Tibial nerve (tissue), 4 donors: ENCODE measurements around the gene ARF3. TPM values are rescaled to one million over a fixed set of nuclear protein-coding genes. Genes with fewer than 3 reads are reported as not detected.

Experiments used
- DNase-seq, 2 donors: peaks; one replicate each; pipeline ENCODE4 v3.0.0-alpha.2; 2019; ENCODE audit warnings: low spot score in 2 of 2
- H3K27ac ChIP-seq, 4 donors: fragments of 200-600 bp; sonication (generic) in 3 of 4; one replicate each; pipeline ENCODE4 v1.5.1; 2017 to 2019; ENCODE audit warnings: mild to moderate bottlenecking in 1 of 4
- H3K27me3 ChIP-seq, 2 donors: fragments of 200-600 bp; sonication (generic) in 1 of 2; one replicate each; pipeline versions ENCODE4 v1.5.1 to v1.6.0; 2017 to 2019
- H3K36me3 ChIP-seq, 3 donors: fragments of 200-600 bp; sonication (generic); one replicate each; pipeline ENCODE4 v1.5.1; 2018 to 2019
- H3K4me1 ChIP-seq, 4 donors: fragments of 200-600 bp; sonication (generic) in 3 of 4; one replicate each; pipeline ENCODE4 v1.5.1; 2017 to 2019
- H3K4me3 ChIP-seq, 4 donors: fragments of 200-600 bp; sonication (generic) in 3 of 4; one replicate each; pipeline ENCODE4 v1.5.1; 2017 to 2019; ENCODE audit warnings: mild to moderate bottlenecking in 1 of 4, moderate library complexity in 1 of 4
- H3K9me3 ChIP-seq, 4 donors: fragments of 200-600 bp; sonication (generic) in 3 of 4; one replicate each; pipeline ENCODE4 v1.5.1; 2017 to 2019
- CTCF ChIP-seq, 5 experiments: fragments of 200-600 bp in 3 of 5; fragments of 450-650 bp in 2 of 5; sonication (generic) in 3 of 5; IDR thresholded peaks; one replicate each; pipeline ENCODE4 v1.5.1; 2016 to 2019; ENCODE audit warnings: antibody characterized with exemption in 5 of 5, mild to moderate bottlenecking in 3 of 5, moderate library complexity in 2 of 5
- EP300 ChIP-seq, 2 donors: sonication (generic); formaldehyde crosslinking; IDR thresholded peaks; one replicate each; pipeline ENCODE4 v1.6.1; 2017; ENCODE audit warnings: antibody characterized with exemption in 2 of 2, mild to moderate bottlenecking in 1 of 2
- POLR2A ChIP-seq, 2 donors: fragments of 450-650 bp; IDR thresholded peaks; one replicate each; pipeline ENCODE4 v1.6.1; 2017; ENCODE audit warnings: antibody characterized with exemption in 2 of 2, mild to moderate bottlenecking in 2 of 2, moderate library complexity in 2 of 2
- WGBS, 2 donors: methylation state at CpG; one replicate each; pipeline ENCODE4 v1.1.5; 2018; 5-methylcytosine and 5-hydroxymethylcytosine counted together
- total RNA-seq, 4 donors: library from RNA; depleted of rRNA; stranded (reverse); fragments of >200 nt; gene quantifications; one replicate each; pipeline ENCODE4 v1.1.0, GENCODE V29; 2016

Gene ARF3
- total RNA-seq, 4 donors from 2014 or later: 45.3 to 55.2 (median 49.3) TPM

GRCh38 chr12:48985901-48986300 lies 28.6 kb upstream of the ARF3 start:
- no peak for DNase-seq
- Histone ChIP-seq H3K4me3 (no peak overlapping the region), H3K4me1 (peaks cover 0 to 7% (median 5%) of the 10 kb centered on the region in 4 donors), H3K36me3 (no peaks in the 10 kb centered on the region), H3K9me3 (no peaks in the 10 kb centered on the region), H3K27ac (no peak overlapping the region), H3K27me3 (peaks cover 0 to 100% of the 10 kb centered on the region in 2 donors)
- 44 to 55% methylated on average over 2 of the region's 2 CpGs for WGBS, 2 donors
- TF ChIP-seq POLR2A (IDR thresholded peaks at IDR 0.05) (no peak), EP300 (IDR thresholded peaks at IDR 0.05) (no peak), CTCF (IDR thresholded peaks at IDR 0.05) (no peak)

- Histone ChIP-seq H3K27ac (no peak overlapping the region), H3K27me3 (peaks cover 0 to 100% of the 10 kb centered on the region in 2 donors), H3K4me1 (peaks cover 0 to 12% (median 10%) of the 10 kb centered on the region in 4 donors), H3K4me3 (no peak overlapping the region), H3K36me3 (no peaks in the 10 kb centered on the region), H3K9me3 (no peaks in the 10 kb centered on the region)
- DNase-seq: no peak
- no peak for TF ChIP-seq EP300 (IDR thresholded peaks at IDR 0.05)
- no peak for TF ChIP-seq CTCF (IDR thresholded peaks at IDR 0.05)
- TF ChIP-seq POLR2A (IDR thresholded peaks at IDR 0.05): no peak
- 24 to 37% methylated on average over 10 of the region's 10 CpGs for WGBS, 2 donors
These were observed 28.2 kb upstream of the ARF3 start for GRCh38 chr12:48985475-48985897.

- WGBS, 2 donors: 53 to 59% methylated on average over 6 of the region's 6 CpGs
- no peak for DNase-seq
- H3K36me3 ChIP-seq: no peaks in the 10 kb centered on the region
- TF ChIP-seq CTCF (IDR thresholded peaks at IDR 0.05) (no peak), POLR2A (IDR thresholded peaks at IDR 0.05) (no peak), EP300 (IDR thresholded peaks at IDR 0.05) (no peak)
- H3K4me3 ChIP-seq: no peak overlapping the region
- H3K4me1 ChIP-seq: peaks cover 0 to 41% (median 35%) of the 10 kb centered on the region in 4 donors
- peaks cover 2 to 100% of the 10 kb centered on the region in 2 donors for H3K27me3 ChIP-seq
- no peak overlapping the region for H3K27ac ChIP-seq
- no peaks in the 10 kb centered on the region for H3K9me3 ChIP-seq
These were observed 25.3 kb upstream of the ARF3 start for GRCh38 chr12:48982397-48983080.

GRCh38 chr12:48981757-48982157 lies 24.5 kb upstream of the ARF3 start:
- no peak for DNase-seq
- peaks cover 0 to 41% (median 35%) of the 10 kb centered on the region in 4 donors for H3K4me1 ChIP-seq
- WGBS, 2 donors: 28% methylated on average over 13 of the region's 13 CpGs

More at GRCh38 chr12:48981757-48982157, 24.5 kb upstream of the ARF3 start:
- Histone ChIP-seq H3K27me3 (peaks cover 2 to 100% of the 10 kb centered on the region in 2 donors), H3K9me3 (no peaks in the 10 kb centered on the region), H3K36me3 (no peaks in the 10 kb centered on the region), H3K27ac (no peak overlapping the region), H3K4me3 (no peak overlapping the region)
- TF ChIP-seq CTCF (IDR thresholded peaks at IDR 0.05) (no peak), EP300 (IDR thresholded peaks at IDR 0.05) (no peak), POLR2A (IDR thresholded peaks at IDR 0.05) (no peak)
